ENCODE data around the gene ATP6V1G3. TPM values are rescaled to one million over a fixed set of nuclear protein-coding genes. Genes with fewer than 3 reads are reported as not detected.

Gene ATP6V1G3
- total RNA-seq, 5 donors from 2014 or later (not counting 1 experiment from before 2014, with no cell fraction given), result not detected

DNA sequence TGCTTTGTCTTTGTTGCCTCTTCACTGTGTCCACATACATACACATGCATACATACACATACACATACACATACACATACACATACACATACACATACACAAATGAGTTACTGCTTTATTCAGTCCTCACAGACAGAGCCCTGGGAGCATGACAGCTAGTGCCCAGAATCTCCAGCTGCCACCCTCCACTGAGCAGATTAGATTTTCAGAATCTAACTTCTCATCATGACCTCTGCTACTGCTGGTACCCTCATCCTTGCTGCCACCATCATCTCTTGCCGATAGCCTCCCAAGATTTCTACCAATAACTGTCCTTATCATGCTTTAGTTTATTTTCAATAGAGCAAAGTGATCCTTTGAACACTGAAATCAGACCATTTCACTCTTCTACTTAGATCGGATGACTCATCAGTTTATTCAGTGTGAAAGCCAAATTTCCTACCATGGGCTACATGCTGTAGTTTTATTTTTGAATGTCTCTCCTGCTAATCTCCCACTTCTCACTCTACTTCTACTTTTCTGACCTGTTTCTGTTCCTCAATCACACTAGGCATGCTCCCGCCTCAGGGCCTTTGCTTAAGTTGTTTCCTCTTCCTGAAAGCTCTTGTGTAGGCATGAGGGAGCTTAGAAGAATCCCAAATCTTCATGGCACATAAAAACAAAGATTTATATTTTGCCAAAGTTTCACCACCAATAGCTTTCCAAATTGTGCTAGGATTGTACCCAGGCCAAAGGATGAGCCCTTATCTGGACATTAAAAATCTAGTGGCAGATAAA, 43.0 kb downstream of the ATP6V1G3 start:
- Histone ChIP-seq H3K36me3 (ENCODE audit: control insufficient read depth in 2 of 2, extremely low read depth in 1 of 2, insufficient read depth in 1 of 2, low read length in 1 of 2) (no peaks in the 10 kb centered on the region), H3K27ac (ENCODE audit: low read length) (no peak overlapping the region), H3K4me3 (ENCODE audit: control insufficient read depth in 1 of 2, extremely low read depth in 1 of 2, low read length in 1 of 2) (no peak overlapping the region), H3K4me1 (ENCODE audit: control insufficient read depth in 1 of 2, extremely low read depth in 1 of 2, insufficient read depth in 2 of 2, low read length in 2 of 2) (peaks cover 0 to 3% of the 10 kb centered on the region in 2 experiments), H3K9me3 (no peaks in the 10 kb centered on the region), H3K27me3 (replicated peaks in 1 of 2; ENCODE audit: control insufficient read depth in 2 of 2, extremely low read depth in 1 of 2, insufficient read depth in 2 of 2, low read length in 1 of 2) (no peaks in the 10 kb centered on the region)
- Mint-ChIP-seq H3K4me3 (no peak overlapping the region), H3K4me1 (peaks cover 7 to 13% (median 12%) of the 10 kb centered on the region in 3 donors), H3K27ac (no peak overlapping the region), H3K9me3 (peaks cover 0 to 8% (median 5%) of the 10 kb centered on the region in 3 donors), H3K36me3 (no peaks in the 10 kb centered on the region), H3K27me3 (no peaks in the 10 kb centered on the region)
- WGBS (ENCODE audit: insufficient coverage), result no CpG with 5 or more reads among the region's 3 CpGs
- ATAC-seq (replicated peaks in 1 of 4), result no peak
- no peak for DNase-seq
- ChIA-PET CTCF (interaction anchor here in 1 of 2 donors (1.1 kb wide), 1 partner anchor 23 kb away, joined by 3 read pairs; no protein-coding TSS in a partner anchor), POLR2A (no interaction called here)

GRCh38 chr1:198496216-198497143, 44.0 kb downstream of the ATP6V1G3 start:
- Mint-ChIP-seq H3K36me3 (no peaks in the 10 kb centered on the region), H3K27ac (no peak overlapping the region), H3K9me3 (peaks cover 0 to 8% (median 5%) of the 10 kb centered on the region in 3 donors), H3K4me3 (no peak overlapping the region), H3K4me1 (peaks cover 6 to 12% (median 8%) of the 10 kb centered on the region in 3 donors), H3K27me3 (no peaks in the 10 kb centered on the region)
- Histone ChIP-seq H3K27me3 (replicated peaks in 1 of 2; ENCODE audit: control insufficient read depth in 2 of 2, extremely low read depth in 1 of 2, insufficient read depth in 2 of 2, low read length in 1 of 2) (no peaks in the 10 kb centered on the region), H3K27ac (ENCODE audit: low read length) (no peak overlapping the region), H3K4me3 (ENCODE audit: control insufficient read depth in 1 of 2, extremely low read depth in 1 of 2, low read length in 1 of 2) (no peak overlapping the region), H3K9me3 (no peaks in the 10 kb centered on the region), H3K36me3 (ENCODE audit: control insufficient read depth in 2 of 2, extremely low read depth in 1 of 2, insufficient read depth in 1 of 2, low read length in 1 of 2) (no peaks in the 10 kb centered on the region), H3K4me1 (ENCODE audit: control insufficient read depth in 1 of 2, extremely low read depth in 1 of 2, insufficient read depth in 2 of 2, low read length in 2 of 2) (peaks cover 0 to 3% of the 10 kb centered on the region in 2 experiments)
- WGBS (ENCODE audit: insufficient coverage), result 80% methylated on average over 2 of the region's 6 CpGs
- DNase-seq, result no peak
- POLR2A ChIA-PET, result interaction anchor here (0.5 to 0.7 kb wide), 7 partner anchors 8 to 945 kb away, joined by 3 to 9 read pairs (median 3); no protein-coding TSS in a partner anchor
- CTCF ChIA-PET, result interaction anchor here in 1 of 2 donors (0.6 to 0.7 kb wide), 3 partner anchors 41 to 628 kb away, joined by 3 to 5 read pairs (median 4); no protein-coding TSS in a partner anchor
- ATAC-seq (replicated peaks in 1 of 4), result no peak

DNA sequence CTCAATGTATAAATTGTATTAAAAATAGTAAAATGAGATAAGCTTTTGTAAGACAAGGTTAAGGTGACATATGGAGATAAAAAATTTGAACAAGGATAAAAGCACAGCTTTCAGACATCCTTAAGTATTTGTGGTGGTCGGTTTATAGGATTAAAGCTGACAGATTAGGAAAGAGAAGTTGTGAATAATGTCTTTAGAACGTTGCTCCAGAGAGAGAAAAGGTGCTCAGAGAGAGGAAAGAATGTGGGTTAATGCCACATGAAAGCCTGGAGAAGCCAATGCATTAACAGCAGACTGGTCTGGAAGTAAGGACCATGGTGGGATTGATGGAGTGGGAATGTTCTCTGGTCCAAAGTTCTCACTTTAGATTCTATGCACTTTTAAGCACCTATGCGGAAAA, 44.8 kb downstream of the ATP6V1G3 start:
- whole genome bisulfite sequencing (ENCODE audit: insufficient coverage), result 69% methylated on average over 2 of the region's 3 CpGs
- H3K27me3 ChIP-seq (replicated peaks in 1 of 2; ENCODE audit: control insufficient read depth in 2 of 2, extremely low read depth in 1 of 2, insufficient read depth in 2 of 2, low read length in 1 of 2), result no peaks in the 10 kb centered on the region
- Mint-ChIP-seq H3K4me1 (peaks cover 6 to 12% (median 8%) of the 10 kb centered on the region in 3 donors), H3K4me3 (no peak overlapping the region), H3K36me3 (no peaks in the 10 kb centered on the region), H3K27me3 (no peaks in the 10 kb centered on the region), H3K27ac (no peak overlapping the region), H3K9me3 (peaks cover 0 to 5% (median 0%) of the 10 kb centered on the region in 3 donors)
- ATAC-seq (replicated peaks in 1 of 4) (no peak), DNase-seq (no peak)
- ChIA-PET POLR2A (interaction anchor here in 1 of 2 donors (0.6 kb wide), 1 partner anchor 154 kb away, joined by 8 read pairs; no protein-coding TSS in a partner anchor), CTCF (interaction anchor here in 1 of 2 donors (0.6 kb wide), 1 partner anchor 627 kb away, joined by 4 read pairs; no protein-coding TSS in a partner anchor)
- peaks cover 0 to 3% of the 10 kb centered on the region in 2 experiments for H3K4me1 ChIP-seq (ENCODE audit: control insufficient read depth in 1 of 2, extremely low read depth in 1 of 2, insufficient read depth in 2 of 2, low read length in 2 of 2)
- H3K9me3 ChIP-seq, result no peaks in the 10 kb centered on the region
- no peak overlapping the region for H3K4me3 ChIP-seq (ENCODE audit: control insufficient read depth in 1 of 2, extremely low read depth in 1 of 2, low read length in 1 of 2)
- H3K27ac ChIP-seq (ENCODE audit: low read length), result no peak overlapping the region
- no peaks in the 10 kb centered on the region for H3K36me3 ChIP-seq (ENCODE audit: control insufficient read depth in 2 of 2, extremely low read depth in 1 of 2, insufficient read depth in 1 of 2, low read length in 1 of 2)

DNA sequence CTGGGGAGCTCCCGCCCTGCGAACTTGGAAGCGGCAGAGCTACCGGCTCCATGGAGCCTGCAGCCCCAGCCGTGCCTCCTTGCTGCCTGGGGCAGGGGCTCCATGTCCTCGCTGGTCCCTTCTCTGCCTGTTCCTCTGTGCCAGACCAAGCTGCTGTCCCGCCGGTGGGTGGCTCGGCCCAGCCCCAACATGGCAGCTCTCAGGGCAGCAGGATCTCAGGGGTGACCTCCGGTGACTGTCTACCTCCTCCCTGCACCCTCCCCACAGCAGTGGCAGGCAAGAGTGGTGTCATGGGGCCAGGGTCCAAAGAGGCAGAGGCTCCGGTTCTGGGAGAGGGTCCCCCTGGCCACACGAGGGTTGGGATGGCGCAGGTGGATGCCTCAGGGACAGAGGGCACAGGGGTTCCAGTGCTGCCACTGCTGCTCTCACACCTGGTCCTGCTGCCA, 45.8 kb downstream of the ATP6V1G3 start:
- H3K9me3 Mint-ChIP-seq, result no peaks in the 10 kb centered on the region
- ChIA-PET CTCF (no interaction called here), POLR2A (no interaction called here)
- no peaks in the 10 kb centered on the region for H3K36me3 Mint-ChIP-seq
- peaks cover 0 to 3% of the 10 kb centered on the region in 2 experiments for H3K4me1 ChIP-seq (ENCODE audit: control insufficient read depth in 1 of 2, extremely low read depth in 1 of 2, insufficient read depth in 2 of 2, low read length in 2 of 2)
- ATAC-seq (replicated peaks in 1 of 4) (no peak), DNase-seq (no peak)
- H3K4me1 Mint-ChIP-seq, result peaks cover 6 to 12% (median 8%) of the 10 kb centered on the region in 3 donors
- no peaks in the 10 kb centered on the region for H3K27me3 ChIP-seq (replicated peaks in 1 of 2; ENCODE audit: control insufficient read depth in 2 of 2, extremely low read depth in 1 of 2, insufficient read depth in 2 of 2, low read length in 1 of 2)
- no peak overlapping the region for H3K27ac ChIP-seq (ENCODE audit: low read length)
- H3K27me3 Mint-ChIP-seq, result no peaks in the 10 kb centered on the region
- H3K4me3 ChIP-seq (ENCODE audit: control insufficient read depth in 1 of 2, extremely low read depth in 1 of 2, low read length in 1 of 2), result no peak overlapping the region
- 97% methylated on average over 13 of the region's 13 CpGs for WGBS (ENCODE audit: insufficient coverage)
- no peaks in the 10 kb centered on the region for H3K9me3 ChIP-seq
- no peak overlapping the region for H3K4me3 Mint-ChIP-seq
- H3K27ac Mint-ChIP-seq, result no peak overlapping the region
- H3K36me3 ChIP-seq (ENCODE audit: control insufficient read depth in 2 of 2, extremely low read depth in 1 of 2, insufficient read depth in 1 of 2, low read length in 1 of 2), result no peaks in the 10 kb centered on the region

DNA sequence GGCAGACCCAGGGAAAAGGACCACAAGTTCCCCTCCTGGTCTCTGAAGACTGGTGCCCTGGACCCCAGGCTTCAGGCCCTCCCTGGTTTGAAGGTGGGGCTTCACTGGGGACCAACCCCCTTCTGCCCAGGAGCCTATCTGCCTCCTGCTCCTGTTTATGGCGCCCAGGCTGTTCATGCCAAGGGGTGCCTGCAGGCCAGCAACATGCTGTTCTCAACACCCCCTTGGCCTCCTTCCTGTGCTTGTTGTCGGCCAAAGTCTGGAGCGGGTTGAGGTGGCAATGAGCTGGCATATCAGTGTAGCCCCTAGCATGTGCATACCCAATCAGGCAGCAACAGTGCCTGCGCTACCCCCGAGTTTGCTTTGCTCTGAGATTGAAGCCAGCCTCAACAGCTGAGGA, 46.3 kb downstream of the ATP6V1G3 start:
- Histone ChIP-seq H3K9me3 (no peaks in the 10 kb centered on the region), H3K27me3 (replicated peaks in 1 of 2; ENCODE audit: control insufficient read depth in 2 of 2, extremely low read depth in 1 of 2, insufficient read depth in 2 of 2, low read length in 1 of 2) (no peaks in the 10 kb centered on the region), H3K36me3 (ENCODE audit: control insufficient read depth in 2 of 2, extremely low read depth in 1 of 2, insufficient read depth in 1 of 2, low read length in 1 of 2) (no peaks in the 10 kb centered on the region), H3K4me3 (ENCODE audit: control insufficient read depth in 1 of 2, extremely low read depth in 1 of 2, low read length in 1 of 2) (no peak overlapping the region), H3K27ac (ENCODE audit: low read length) (no peak overlapping the region), H3K4me1 (ENCODE audit: control insufficient read depth in 1 of 2, extremely low read depth in 1 of 2, insufficient read depth in 2 of 2, low read length in 2 of 2) (peaks cover 0 to 3% of the 10 kb centered on the region in 2 experiments)
- Mint-ChIP-seq H3K4me1 (peaks cover 6 to 12% (median 8%) of the 10 kb centered on the region in 3 donors), H3K36me3 (no peaks in the 10 kb centered on the region), H3K27me3 (no peaks in the 10 kb centered on the region), H3K4me3 (no peak overlapping the region), H3K27ac (no peak overlapping the region), H3K9me3 (no peaks in the 10 kb centered on the region)
- no peak for DNase-seq
- ChIA-PET CTCF (interaction anchor here in 1 of 2 donors (1.0 kb wide), 1 partner anchor 192 kb away, joined by 3 read pairs; no protein-coding TSS in a partner anchor), POLR2A (no interaction called here)
- no peak for ATAC-seq (replicated peaks in 1 of 4)
- 97% methylated on average over 5 of the region's 5 CpGs for WGBS (ENCODE audit: insufficient coverage)

GRCh38 chr1:198493329-198493728, 47.2 kb downstream of the ATP6V1G3 start:
- peaks cover 0 to 3% of the 10 kb centered on the region in 2 experiments for H3K4me1 ChIP-seq (ENCODE audit: control insufficient read depth in 1 of 2, extremely low read depth in 1 of 2, insufficient read depth in 2 of 2, low read length in 2 of 2)
- no peaks in the 10 kb centered on the region for H3K27me3 ChIP-seq (replicated peaks in 1 of 2; ENCODE audit: control insufficient read depth in 2 of 2, extremely low read depth in 1 of 2, insufficient read depth in 2 of 2, low read length in 1 of 2)
- Mint-ChIP-seq H3K27ac (no peak overlapping the region), H3K27me3 (no peaks in the 10 kb centered on the region), H3K9me3 (no peaks in the 10 kb centered on the region), H3K4me3 (no peak overlapping the region), H3K4me1 (peaks cover 6 to 12% (median 8%) of the 10 kb centered on the region in 3 donors), H3K36me3 (no peaks in the 10 kb centered on the region)
- H3K4me3 ChIP-seq (ENCODE audit: control insufficient read depth in 1 of 2, extremely low read depth in 1 of 2, low read length in 1 of 2), result no peak overlapping the region
- no peak overlapping the region for H3K27ac ChIP-seq (ENCODE audit: low read length)
- no peak for ATAC-seq (replicated peaks in 1 of 4)
- H3K9me3 ChIP-seq, result no peaks in the 10 kb centered on the region
- no peaks in the 10 kb centered on the region for H3K36me3 ChIP-seq (ENCODE audit: control insufficient read depth in 2 of 2, extremely low read depth in 1 of 2, insufficient read depth in 1 of 2, low read length in 1 of 2)
- ChIA-PET CTCF (interaction anchor here in 1 of 2 donors (1.0 kb wide), 1 partner anchor 192 kb away, joined by 3 read pairs; no protein-coding TSS in a partner anchor), POLR2A (interaction anchor here in 1 of 2 donors (0.5 kb wide), 1 partner anchor 28 kb away, joined by 3 read pairs; no protein-coding TSS in a partner anchor)
- 89% methylated on average over 9 of the region's 10 CpGs for WGBS (ENCODE audit: insufficient coverage)
- no peak for DNase-seq
